UCSD-AML1 (cell line): ENCODE data around the gene ADAM12.
"Not testable (repeated sequence)": the region's sequence is repeated elsewhere in the genome, so short reads cannot be mapped to it uniquely, and the experiment has no call there.

Experiments used
- DNase-seq: peaks from one replicate; lab custom pipeline; 2025; ENCODE audit not compliant: unreplicated experiment; lab: John Stamatoyannopoulos, UW

Gene ADAM12

GRCh38 chr10:126062131-126063032, 325.9 kb downstream of the ADAM12 start:
- DNase-seq: no peak

- no peak for DNase-seq
These were observed 326.8 kb downstream of the ADAM12 start for GRCh38 chr10:126061526-126061925.

- DNase-seq: no peak
These were observed 327.9 kb downstream of the ADAM12 start for GRCh38 chr10:126060261-126060931.

- DNase-seq: no peak
These were observed 329.0 kb downstream of the ADAM12 start for GRCh38 chr10:126059076-126059826.

GRCh38 chr10:126058507-126058906, 329.8 kb downstream of the ADAM12 start:
- DNase-seq: no peak

GRCh38 chr10:126058104-126058503, 330.2 kb downstream of the ADAM12 start:
- no peak for DNase-seq

GRCh38 chr10:126057494-126057893, 330.8 kb downstream of the ADAM12 start:
- DNase-seq: no peak

- DNase-seq: no peak
These were observed 334.1 kb downstream of the ADAM12 start for GRCh38 chr10:126054191-126054590.

- DNase-seq: no peak
These were observed 336.1 kb downstream of the ADAM12 start for GRCh38 chr10:126052171-126052570.

GRCh38 chr10:126049759-126050700, 338.2 kb downstream of the ADAM12 start:
- peak; percentile 83 for DNase-seq

- not testable (repeated sequence) for DNase-seq
These were observed 340.5 kb downstream of the ADAM12 start for GRCh38 chr10:126047749-126048148.

- no peak for DNase-seq
These were observed 341.4 kb downstream of the ADAM12 start for GRCh38 chr10:126046831-126047230.

- DNase-seq: no peak
These were observed 342.4 kb downstream of the ADAM12 start for GRCh38 chr10:126045861-126046260.

- no peak for DNase-seq
These were observed 344.9 kb downstream of the ADAM12 start for GRCh38 chr10:126043389-126043788.

GRCh38 chr10:126042906-126043305, 345.4 kb downstream of the ADAM12 start:
- DNase-seq: no peak

- DNase-seq: no peak
These were observed 345.9 kb downstream of the ADAM12 start for GRCh38 chr10:126042354-126042753.

GRCh38 chr10:126041804-126042231, 346.5 kb downstream of the ADAM12 start:
- peak; percentile 86 for DNase-seq

GRCh38 chr10:126041117-126041516, 347.2 kb downstream of the ADAM12 start:
- no peak for DNase-seq

GRCh38 chr10:126037946-126038345, 350.3 kb downstream of the ADAM12 start:
- DNase-seq: no peak

GRCh38 chr10:126036515-126036914, 351.8 kb downstream of the ADAM12 start:
- DNase-seq: no peak
